CD4-positive, CD25-positive, alpha-beta regulatory T cell (primary cell): ENCODE data around the gene NMD3. TPM values are rescaled to one million over a fixed set of nuclear protein-coding genes. Genes with fewer than 3 reads are reported as not detected.

ENCODE experiments used
- ATAC-seq, 2 donors: fragments of 150-1000 bp; cut with Tn5 transposase; one replicate each; pipeline ENCODE4 v1.10.0; 2021; ENCODE audit warnings: low read depth in 2 of 2, moderate number of reproducible peaks in 2 of 2, moderate library complexity in 1 of 2
- DNase-seq, 3 donors: peaks; one replicate each; pipeline versions ENCODE4 v3.0.0 to v3.0.0-alpha.2; 2012 to 2022; ENCODE audit warnings: mixed read lengths in 1 of 3
- H3K27ac ChIP-seq: one replicate; pipeline ENCODE4 v1.7.0; 2013; ENCODE audit warnings: mild to moderate bottlenecking, low read length; ENCODE audit not compliant: insufficient read depth, poor library complexity, severe bottlenecking
- H3K27me3 ChIP-seq: one replicate; pipeline ENCODE4 v1.7.0; 2013; ENCODE audit warnings: low read length; ENCODE audit not compliant: control insufficient read depth, insufficient read depth
- H3K36me3 ChIP-seq: one replicate; pipeline ENCODE4 v1.7.0; 2013; ENCODE audit warnings: mild to moderate bottlenecking, low read length, moderate library complexity; ENCODE audit not compliant: control insufficient read depth, insufficient read depth
- H3K4me1 ChIP-seq: 2 replicates; pipeline ENCODE4 v1.7.0; 2013; ENCODE audit warnings: mild to moderate bottlenecking, low read length; ENCODE audit not compliant: insufficient read depth, control insufficient read depth, poor library complexity, severe bottlenecking
- H3K4me3 ChIP-seq: one replicate; pipeline ENCODE4 v1.7.0; 2013; ENCODE audit warnings: low read depth, mild to moderate bottlenecking, low read length, moderate library complexity
- H3K9me3 ChIP-seq, 2 experiments: 1 replicate in 1 of 2; 2 replicates in 1 of 2; pipeline ENCODE4 v1.7.0; 2013; ENCODE audit warnings: low read length in 2 of 2, mild to moderate bottlenecking in 1 of 2, moderate library complexity in 1 of 2; ENCODE audit not compliant: control insufficient read depth in 2 of 2
- H3K27ac Mint-ChIP-seq, 3 donors: one replicate each; pipeline ENCODE4 v1.8.0; 2020 to 2022; ENCODE audit warnings: mild to moderate bottlenecking in 3 of 3, mixed read lengths in 3 of 3, moderate library complexity in 2 of 3
- H3K27me3 Mint-ChIP-seq: one replicate; pipeline ENCODE4 v1.8.0; 2022; ENCODE audit warnings: mild to moderate bottlenecking, mixed read lengths
- H3K36me3 Mint-ChIP-seq: one replicate; pipeline ENCODE4 v1.8.0; 2020; ENCODE audit warnings: mixed read lengths
- H3K4me1 Mint-ChIP-seq, 4 donors: one replicate each; pipeline ENCODE4 v1.8.0; 2020 to 2022; ENCODE audit warnings: mixed read lengths in 4 of 4, mild to moderate bottlenecking in 1 of 4
- H3K4me3 Mint-ChIP-seq, 4 donors: one replicate each; pipeline ENCODE4 v1.8.0; 2020 to 2022; ENCODE audit warnings: mild to moderate bottlenecking in 4 of 4, mixed read lengths in 4 of 4, moderate library complexity in 3 of 4
- H3K9me3 Mint-ChIP-seq, 7 donors: one replicate each; pipeline ENCODE4 v1.8.0; 2020 to 2022; ENCODE audit warnings: mixed read lengths in 7 of 7, mild to moderate bottlenecking in 3 of 7, moderate library complexity in 2 of 7
- polyA plus RNA-seq, 4 donors: library from polyadenylated mRNA; unstranded; fragments of 300-500 nt; fragmentation: Illumina TruSeq; gene quantifications; one replicate each; pipeline ENCODE4 v1.2.3, GENCODE V29; 2021
- total RNA-seq: library from RNA; stranded (reverse); gene quantifications from one replicate; pipeline ENCODE4 v1.2.3, GENCODE V29; 2022

NMD3 gene
- total and polyA plus RNA-seq, 5 donors from 2014 or later = 44.7 to 53.2 (median 45.7) TPM

DNA sequence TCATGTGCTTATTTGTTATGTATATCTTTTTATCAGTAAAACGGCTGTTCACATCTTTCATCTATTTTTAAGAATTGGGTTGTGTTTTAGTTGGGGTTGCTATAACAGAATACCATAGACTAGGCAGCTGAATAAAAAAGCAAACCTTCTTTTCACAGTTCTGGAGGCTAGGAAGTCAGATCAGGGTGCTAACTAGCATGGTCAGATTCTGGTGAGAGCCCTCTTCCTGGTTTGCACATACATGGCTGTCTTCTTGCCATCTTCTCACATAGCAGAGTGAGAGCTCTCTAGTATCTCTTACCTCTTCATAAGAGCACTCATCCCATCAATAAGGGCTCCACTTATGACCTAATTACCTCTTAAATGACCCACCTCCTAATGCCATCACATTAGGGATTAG, 33.8 kb downstream of the NMD3 start:
- Mint-ChIP-seq H3K36me3 (peaks cover 49% of the 10 kb centered on the region), H3K4me3 (no peak overlapping the region), H3K9me3 (no peaks in the 10 kb centered on the region), H3K27me3 (no peaks in the 10 kb centered on the region), H3K27ac (peak overlapping the region in 2 of 3 donors; percentile 31 to 48), H3K4me1 (peaks cover 0 to 6% (median 3%) of the 10 kb centered on the region in 4 donors)
- Histone ChIP-seq H3K9me3 (no peaks in the 10 kb centered on the region), H3K36me3 (peaks cover 52% of the 10 kb centered on the region), H3K4me3 (no peak overlapping the region), H3K27ac (no peak overlapping the region), H3K27me3 (no peaks in the 10 kb centered on the region), H3K4me1 (no peaks in the 10 kb centered on the region)
- no peak for DNase-seq
- no peak for ATAC-seq

GRCh38 chr3:161263057-161263456, 41.9 kb downstream of the NMD3 start:
- peaks cover 40% of the 10 kb centered on the region for H3K36me3 Mint-ChIP-seq
- Histone ChIP-seq H3K4me3 (no peak overlapping the region), H3K27ac (no peak overlapping the region), H3K4me1 (no peaks in the 10 kb centered on the region), H3K9me3 (no peaks in the 10 kb centered on the region), H3K36me3 (peaks cover 3% of the 10 kb centered on the region), H3K27me3 (no peaks in the 10 kb centered on the region)
- peak overlapping the region in 2 of 3 donors; percentile 7 to 44 for H3K27ac Mint-ChIP-seq
- ATAC-seq (no peak), DNase-seq (peak in 1 of 3 donors; percentile 7)
- H3K9me3 Mint-ChIP-seq = peaks cover 0 to 9% (median 0%) of the 10 kb centered on the region in 7 donors
- H3K4me3 Mint-ChIP-seq = no peak overlapping the region
- peaks cover 16 to 19% (median 18%) of the 10 kb centered on the region in 4 donors for H3K4me1 Mint-ChIP-seq
- H3K27me3 Mint-ChIP-seq = no peaks in the 10 kb centered on the region

DNA sequence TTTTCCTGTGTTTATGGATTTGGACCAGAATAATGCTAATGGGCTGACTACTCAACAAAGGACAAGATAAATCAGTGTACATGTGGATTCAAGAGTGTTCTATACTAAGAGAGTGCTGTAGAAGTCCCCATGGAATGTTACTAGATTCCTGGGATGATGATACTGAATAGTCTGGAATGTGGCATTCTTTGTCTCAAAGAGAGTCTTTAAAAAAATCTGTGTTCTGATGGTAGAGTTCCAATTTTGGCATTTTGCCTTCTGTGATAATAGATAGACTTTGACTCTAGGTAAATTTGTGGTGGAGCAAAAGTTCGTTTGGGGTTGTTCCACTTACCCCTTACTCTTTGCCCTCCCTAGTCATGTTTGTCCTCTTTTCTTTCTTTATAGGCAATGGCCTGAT, 43.7 kb downstream of the NMD3 start:
- Mint-ChIP-seq H3K27ac (no peak overlapping the region), H3K36me3 (peaks cover 40% of the 10 kb centered on the region)

GRCh38 chr3:161265916-161266571, 44.9 kb downstream of the NMD3 start:
- Mint-ChIP-seq H3K27ac (no peak overlapping the region), H3K36me3 (peaks cover 36% of the 10 kb centered on the region), H3K9me3 (peaks cover 0 to 5% (median 0%) of the 10 kb centered on the region in 7 donors), H3K4me1 (peaks cover 11 to 19% (median 15%) of the 10 kb centered on the region in 4 donors), H3K4me3 (no peak overlapping the region), H3K27me3 (no peaks in the 10 kb centered on the region)
- Histone ChIP-seq H3K4me1 (no peaks in the 10 kb centered on the region), H3K9me3 (no peaks in the 10 kb centered on the region), H3K36me3 (peaks cover 3% of the 10 kb centered on the region), H3K4me3 (no peak overlapping the region), H3K27ac (no peak overlapping the region), H3K27me3 (no peaks in the 10 kb centered on the region)
- no peak for DNase-seq
- no peak for ATAC-seq

More for the DNA sequence above, 43.7 kb downstream of the NMD3 start:
- no peak overlapping the region for H3K4me3 Mint-ChIP-seq
- Histone ChIP-seq H3K27ac (no peak overlapping the region), H3K36me3 (peaks cover 3% of the 10 kb centered on the region), H3K4me3 (no peak overlapping the region), H3K4me1 (no peaks in the 10 kb centered on the region), H3K9me3 (no peaks in the 10 kb centered on the region), H3K27me3 (no peaks in the 10 kb centered on the region)
- H3K9me3 Mint-ChIP-seq = peaks cover 0 to 9% (median 0%) of the 10 kb centered on the region in 7 donors
- no peak for DNase-seq
- H3K27me3 Mint-ChIP-seq = no peaks in the 10 kb centered on the region
- ATAC-seq = no peak
- peaks cover 16 to 19% (median 18%) of the 10 kb centered on the region in 4 donors for H3K4me1 Mint-ChIP-seq

GRCh38 chr3:161266731-161267150, 45.6 kb downstream of the NMD3 start:
- Mint-ChIP-seq H3K4me1 (peaks cover 8 to 17% (median 13%) of the 10 kb centered on the region in 4 donors), H3K36me3 (peaks cover 32% of the 10 kb centered on the region), H3K9me3 (peaks cover 0 to 5% (median 0%) of the 10 kb centered on the region in 7 donors), H3K4me3 (no peak overlapping the region), H3K27ac (no peak overlapping the region), H3K27me3 (no peaks in the 10 kb centered on the region)
- DNase-seq = no peak
- Histone ChIP-seq H3K9me3 (no peaks in the 10 kb centered on the region), H3K4me3 (no peak overlapping the region), H3K36me3 (peaks cover 3% of the 10 kb centered on the region), H3K27ac (no peak overlapping the region), H3K4me1 (no peaks in the 10 kb centered on the region), H3K27me3 (no peaks in the 10 kb centered on the region)
- no peak for ATAC-seq

DNA sequence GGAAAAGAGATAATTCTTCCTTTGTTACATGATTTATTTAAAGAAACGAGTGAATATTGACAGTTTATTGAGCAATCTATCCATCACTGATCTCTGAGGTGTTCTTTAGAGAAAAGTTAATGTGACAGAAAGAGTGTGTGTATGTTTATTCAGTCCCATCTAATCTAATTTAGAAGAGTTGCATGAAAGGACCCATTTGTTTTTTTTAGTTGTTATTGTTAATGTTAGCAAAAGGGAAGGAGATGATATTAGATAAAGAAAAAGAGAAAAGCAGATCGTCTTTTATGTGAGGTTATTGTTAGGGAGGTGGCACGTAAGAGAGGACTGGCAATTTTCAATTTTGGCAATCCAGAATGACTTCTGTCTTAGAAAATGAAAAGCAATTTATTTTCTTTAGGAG, 46.5 kb downstream of the NMD3 start:
- no peaks in the 10 kb centered on the region for H3K27me3 Mint-ChIP-seq
- H3K9me3 ChIP-seq = no peaks in the 10 kb centered on the region
- no peak overlapping the region for H3K4me3 ChIP-seq
- no peaks in the 10 kb centered on the region for H3K27me3 ChIP-seq
- no peak for DNase-seq
- H3K36me3 ChIP-seq = peaks cover 3% of the 10 kb centered on the region
- no peak overlapping the region for H3K27ac ChIP-seq
- H3K4me3 Mint-ChIP-seq = no peak overlapping the region
- H3K9me3 Mint-ChIP-seq = peaks cover 0 to 5% (median 0%) of the 10 kb centered on the region in 7 donors
- H3K27ac Mint-ChIP-seq = no peak overlapping the region
- no peak for ATAC-seq
- H3K4me1 Mint-ChIP-seq = peaks cover 4 to 10% (median 6%) of the 10 kb centered on the region in 4 donors
- H3K4me1 ChIP-seq = no peaks in the 10 kb centered on the region
- H3K36me3 Mint-ChIP-seq = peaks cover 27% of the 10 kb centered on the region

DNA sequence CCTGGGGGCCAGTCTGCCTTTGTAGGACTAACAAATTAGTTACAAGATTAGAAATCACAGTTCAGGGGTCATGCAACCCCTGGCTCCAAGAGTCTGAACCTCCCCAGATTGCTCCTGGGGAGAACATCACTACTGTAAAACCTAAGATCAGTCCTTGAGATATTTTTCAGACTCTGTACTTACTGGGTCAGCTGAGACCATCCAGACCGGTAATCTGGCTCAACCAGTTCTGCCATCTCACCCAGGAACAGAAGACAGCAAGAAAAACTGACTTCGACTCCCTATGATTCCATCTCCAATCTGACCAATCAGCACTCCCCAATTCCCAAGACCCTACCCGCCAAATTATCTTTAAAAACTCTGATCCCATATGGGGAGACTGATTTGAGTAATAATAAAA, 47.5 kb downstream of the NMD3 start:
- Mint-ChIP-seq H3K9me3 (peaks cover 0 to 5% (median 0%) of the 10 kb centered on the region in 7 donors), H3K4me1 (peaks cover 0 to 4% (median under 1%) of the 10 kb centered on the region in 4 donors), H3K36me3 (peaks cover 25% of the 10 kb centered on the region), H3K27ac (peak overlapping the region in 1 of 3 donors; percentile 50), H3K4me3 (no peak overlapping the region), H3K27me3 (no peaks in the 10 kb centered on the region)
- Histone ChIP-seq H3K9me3 (no peaks in the 10 kb centered on the region), H3K27ac (no peak overlapping the region), H3K4me3 (no peak overlapping the region), H3K27me3 (no peaks in the 10 kb centered on the region), H3K4me1 (no peaks in the 10 kb centered on the region), H3K36me3 (peaks cover 3% of the 10 kb centered on the region)
- no peak for ATAC-seq
- no peak for DNase-seq

DNA sequence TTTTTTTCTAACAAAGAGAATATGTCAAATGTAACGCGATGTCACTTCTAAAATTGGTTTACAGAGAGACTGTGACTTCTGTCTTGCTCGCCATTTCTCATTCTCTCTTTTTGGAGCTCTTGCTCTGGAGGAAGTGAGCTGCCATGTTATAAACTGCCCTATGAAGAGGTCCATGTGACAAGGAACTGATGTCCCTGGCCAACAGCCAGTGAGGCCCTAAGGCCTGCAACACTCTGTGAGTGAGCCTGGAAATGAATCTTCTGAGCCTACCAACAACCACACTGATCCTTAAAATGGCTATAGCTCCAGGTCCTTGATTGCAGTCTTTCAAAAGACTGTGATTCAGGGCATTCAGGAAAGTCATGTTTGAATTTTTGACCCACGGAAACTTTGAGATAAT, 49.9 kb downstream of the NMD3 start:
- Histone ChIP-seq H3K4me1 (no peaks in the 10 kb centered on the region), H3K4me3 (no peak overlapping the region), H3K27ac (no peak overlapping the region), H3K27me3 (no peaks in the 10 kb centered on the region), H3K9me3 (no peaks in the 10 kb centered on the region), H3K36me3 (no peaks in the 10 kb centered on the region)
- Mint-ChIP-seq H3K4me1 (no peaks in the 10 kb centered on the region), H3K4me3 (no peak overlapping the region), H3K27me3 (no peaks in the 10 kb centered on the region), H3K36me3 (peaks cover 19% of the 10 kb centered on the region), H3K27ac (peak overlapping the region in 1 of 3 donors; percentile 15), H3K9me3 (no peaks in the 10 kb centered on the region)
- ATAC-seq (no peak), DNase-seq (no peak)
